K562 (cell line): ENCODE results near the gene HOTAIR. TPM values are rescaled to one million over a fixed set of nuclear protein-coding genes. Genes with fewer than 3 reads are reported as not detected.

ENCODE experiments used
- ATF2 ChIP-seq: sonication (generic); formaldehyde crosslinking; IDR thresholded peaks from 2 replicates; pipeline ENCODE4 v1.8.1; 2022; ENCODE audit warnings: missing genetic modification reagents
- CXXC5 ChIP-seq: fragments of 250-450 bp; sonication (Bioruptor Pico); IDR thresholded peaks from 2 replicates; pipeline ENCODE4 v1.8.0; 2022; ENCODE audit warnings: inconsistent platforms, mild to moderate bottlenecking, moderate library complexity
- ILF3 ChIP-seq: fragments of 450-650 bp; IDR thresholded peaks from 2 replicates; pipeline ENCODE4 v1.6.1; 2018; ENCODE audit warnings: antibody characterized with exemption, mild to moderate bottlenecking, moderate library complexity, borderline replicate concordance
- JUN ChIP-seq, 2 experiments: sonication (generic) in 1 of 2; formaldehyde crosslinking in 1 of 2; IDR thresholded peaks; 2 replicates each; pipeline versions ENCODE4 v1.6.1 to v1.8.0; 2012 to 2022; ENCODE audit warnings: borderline replicate concordance in 2 of 2, mild to moderate bottlenecking in 2 of 2, improper control_type of control experiment in 1 of 2, low read depth in 1 of 2, low read length in 1 of 2, missing genetic modification reagents in 1 of 2
- JUND ChIP-seq, 2 experiments: IDR thresholded peaks; 2 replicates in 1 of 2; 3 replicates in 1 of 2; pipeline ENCODE4 v1.6.1; 2011; ENCODE audit warnings: borderline replicate concordance in 2 of 2, low read depth in 2 of 2, low read length in 2 of 2, improper control_type of control experiment in 1 of 2, missing biosample characterization in 1 of 2, missing genetic modification characterization in 1 of 2, missing genetic modification reagents in 1 of 2
- RAD51 ChIP-seq: fragments of 450-650 bp; IDR thresholded peaks from 2 replicates; pipeline ENCODE4 v1.7.1; 2016; ENCODE audit warnings: low read depth, mild to moderate bottlenecking, borderline replicate concordance
- RB1 ChIP-seq: fragments of 450-650 bp; IDR thresholded peaks from 2 replicates; pipeline ENCODE4 v1.6.1; 2017; ENCODE audit warnings: low read depth, mild to moderate bottlenecking
- SREBF1 ChIP-seq: fragments of 150-350 bp; IDR thresholded peaks from 2 replicates; pipeline ENCODE4 v1.6.1; 2014; ENCODE audit warnings: antibody characterized with exemption, low read depth, low read length, borderline replicate concordance
- ZFP30 ChIP-seq: fragments of 250-450 bp; sonication (Bioruptor Pico); IDR thresholded peaks from 2 replicates; pipeline ENCODE4 v1.8.0; 2022; ENCODE audit warnings: moderate library complexity, mild to moderate bottlenecking, inconsistent platforms, borderline replicate concordance
- ZNF407 ChIP-seq: fragments of 450-650 bp; IDR thresholded peaks from 2 replicates; pipeline ENCODE4 v1.6.1; 2016; ENCODE audit warnings: low read depth
- polyA plus RNA-seq, 8 experiments: library from polyadenylated mRNA; depleted of rRNA in 4 of 8; stranded (reverse) in 5 of 8; unstranded in 3 of 8; fragments of >200 nt; fragmentation: Nextera tagmentation in 2 of 8; fragmentation: Illumina TruSeq in 1 of 8; extraction: Ambion mirVana in 2 of 8; extraction: Trizol in 1 of 8; gene quantifications; 2 replicates each; pipeline versions ENCODE4 v1.2.1 to v1.2.3, GENCODE V29; 2011 to 2014; ENCODE audit warnings: inconsistent platforms in 1 of 8, missing spikeins in 1 of 8
- total RNA-seq, 7 experiments: library from RNA; depleted of rRNA in 6 of 7; stranded (reverse); fragments of >200 nt in 6 of 7; fragmentation: Illumina TruSeq in 2 of 7; extraction: Trizol in 2 of 7; gene quantifications; 2 replicates each; pipeline versions ENCODE4 v1.2.1 to v1.2.3, GENCODE V29; 2011 to 2021; ENCODE audit warnings: low replicate concordance in 1 of 7
- TF ChIP-seq, protein P1 (sequence below): sonication (generic); formaldehyde crosslinking; IDR thresholded peaks from 2 replicates; pipeline ENCODE4 v1.8.1; 2023; ENCODE audit warnings: mild to moderate bottlenecking, missing genetic modification reagents
- TF ChIP-seq, protein P2 (sequence below): fragments of 450-650 bp; IDR thresholded peaks from one replicate; pipeline ENCODE4 v1.6.1; 2018; ENCODE audit warnings: mild to moderate bottlenecking, moderate library complexity; ENCODE audit not compliant: partially characterized antibody

Gene HOTAIR
- total and polyA plus RNA-seq, 9 of the 15 experiments (the other 6 are each of a cell fraction or from before 2014, with no cell fraction given) = 0.04 TPM; not detected in 8

GRCh38 chr12:53984901-53985691 is 10.3 kb upstream of the HOTAIR start, which contains the start of gene HOXC10 (continued):
- no peak for TF ChIP-seq ZNF407
- TF ChIP-seq, protein P1, sequence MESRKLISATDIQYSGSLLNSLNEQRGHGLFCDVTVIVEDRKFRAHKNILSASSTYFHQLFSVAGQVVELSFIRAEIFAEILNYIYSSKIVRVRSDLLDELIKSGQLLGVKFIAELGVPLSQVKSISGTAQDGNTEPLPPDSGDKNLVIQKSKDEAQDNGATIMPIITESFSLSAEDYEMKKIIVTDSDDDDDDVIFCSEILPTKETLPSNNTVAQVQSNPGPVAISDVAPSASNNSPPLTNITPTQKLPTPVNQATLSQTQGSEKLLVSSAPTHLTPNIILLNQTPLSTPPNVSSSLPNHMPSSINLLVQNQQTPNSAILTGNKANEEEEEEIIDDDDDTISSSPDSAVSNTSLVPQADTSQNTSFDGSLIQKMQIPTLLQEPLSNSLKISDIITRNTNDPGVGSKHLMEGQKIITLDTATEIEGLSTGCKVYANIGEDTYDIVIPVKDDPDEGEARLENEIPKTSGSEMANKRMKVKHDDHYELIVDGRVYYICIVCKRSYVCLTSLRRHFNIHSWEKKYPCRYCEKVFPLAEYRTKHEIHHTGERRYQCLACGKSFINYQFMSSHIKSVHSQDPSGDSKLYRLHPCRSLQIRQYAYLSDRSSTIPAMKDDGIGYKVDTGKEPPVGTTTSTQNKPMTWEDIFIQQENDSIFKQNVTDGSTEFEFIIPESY = peak; percentile 93
- TF ChIP-seq JUN (IDR thresholded peaks at IDR 0.05; ENCODE audit: borderline replicate concordance, low read depth, low read length) = peak; percentile 92
- no peak for TF ChIP-seq JUN (CRISPR knock-in tag; IDR thresholded peaks at IDR 0.05; ENCODE audit: borderline replicate concordance)
- TF ChIP-seq, protein P2, sequence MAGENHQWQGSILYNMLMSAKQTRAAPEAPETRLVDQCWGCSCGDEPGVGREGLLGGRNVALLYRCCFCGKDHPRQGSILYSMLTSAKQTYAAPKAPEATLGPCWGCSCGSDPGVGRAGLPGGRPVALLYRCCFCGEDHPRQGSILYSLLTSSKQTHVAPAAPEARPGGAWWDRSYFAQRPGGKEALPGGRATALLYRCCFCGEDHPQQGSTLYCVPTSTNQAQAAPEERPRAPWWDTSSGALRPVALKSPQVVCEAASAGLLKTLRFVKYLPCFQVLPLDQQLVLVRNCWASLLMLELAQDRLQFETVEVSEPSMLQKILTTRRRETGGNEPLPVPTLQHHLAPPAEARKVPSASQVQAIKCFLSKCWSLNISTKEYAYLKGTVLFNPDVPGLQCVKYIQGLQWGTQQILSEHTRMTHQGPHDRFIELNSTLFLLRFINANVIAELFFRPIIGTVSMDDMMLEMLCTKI = no peak
- TF ChIP-seq CXXC5 = peak; percentile 56
- TF ChIP-seq SREBF1 = 0 out of 2 replicates have a peak, but pooled peaks have one; percentile 28
- TF ChIP-seq ILF3 = no peak
- TF ChIP-seq ZFP30 = no peak
- peak; percentile 84 for TF ChIP-seq RB1
- peak; percentile 64 for TF ChIP-seq RAD51
- TF ChIP-seq ATF2 (CRISPR knock-in tag) = no peak
- peak; percentile 97 for TF ChIP-seq JUND (IDR thresholded peaks at IDR 0.05; ENCODE audit: borderline replicate concordance, low read depth, low read length)
- TF ChIP-seq JUND (tag; IDR thresholded peaks at IDR 0.05; ENCODE audit: borderline replicate concordance, low read depth, low read length) = peak; percentile 92; the same call in 1 of the 3 replicates
